ENCODE results near the gene PRELID1. TPM values are rescaled to one million over a fixed set of nuclear protein-coding genes. Genes with fewer than 3 reads are reported as not detected.
A peak's percentile ranks its signal among the peaks of the same experiment; 100 is the strongest.

The PRELID1 gene
- polyA plus RNA-seq, 6 donors from 2014 or later, result 162 to 227 (median 176) TPM

DNA sequence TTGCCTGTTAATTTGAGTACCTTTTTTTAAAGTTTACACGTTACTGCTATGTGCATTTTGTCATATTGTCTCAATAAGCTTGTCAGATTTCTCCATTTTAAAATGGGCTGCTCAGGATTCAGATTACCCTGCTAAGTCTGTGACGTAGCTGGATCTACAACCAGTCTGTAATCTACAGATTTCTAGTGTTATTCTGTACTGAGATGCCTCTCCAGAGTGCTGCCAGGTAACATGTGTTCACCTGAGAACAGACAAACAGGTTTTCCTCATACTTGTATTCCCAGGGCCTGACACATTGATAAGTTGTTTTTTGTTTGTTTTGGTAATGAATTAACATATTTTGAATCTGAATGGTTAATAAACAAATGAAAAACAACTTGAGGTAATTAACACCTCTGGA, 15.4 kb upstream of the PRELID1 start:
- H3K9me3 Mint-ChIP-seq, result no peaks in the 10 kb centered on the region
- no peaks in the 10 kb centered on the region for H3K27me3 Mint-ChIP-seq
- H3K36me3 Mint-ChIP-seq, result peaks cover 25 to 32% of the 10 kb centered on the region in 2 donors
- peaks cover 10 to 17% (median 15%) of the 10 kb centered on the region in 3 donors for H3K4me1 Mint-ChIP-seq
- ATAC-seq (ENCODE audit: low read depth in 2 of 2), result no peak
- no peak overlapping the region for H3K4me3 Mint-ChIP-seq
- DNase-seq, result no peak
- no peak overlapping the region for H3K27ac Mint-ChIP-seq

DNA sequence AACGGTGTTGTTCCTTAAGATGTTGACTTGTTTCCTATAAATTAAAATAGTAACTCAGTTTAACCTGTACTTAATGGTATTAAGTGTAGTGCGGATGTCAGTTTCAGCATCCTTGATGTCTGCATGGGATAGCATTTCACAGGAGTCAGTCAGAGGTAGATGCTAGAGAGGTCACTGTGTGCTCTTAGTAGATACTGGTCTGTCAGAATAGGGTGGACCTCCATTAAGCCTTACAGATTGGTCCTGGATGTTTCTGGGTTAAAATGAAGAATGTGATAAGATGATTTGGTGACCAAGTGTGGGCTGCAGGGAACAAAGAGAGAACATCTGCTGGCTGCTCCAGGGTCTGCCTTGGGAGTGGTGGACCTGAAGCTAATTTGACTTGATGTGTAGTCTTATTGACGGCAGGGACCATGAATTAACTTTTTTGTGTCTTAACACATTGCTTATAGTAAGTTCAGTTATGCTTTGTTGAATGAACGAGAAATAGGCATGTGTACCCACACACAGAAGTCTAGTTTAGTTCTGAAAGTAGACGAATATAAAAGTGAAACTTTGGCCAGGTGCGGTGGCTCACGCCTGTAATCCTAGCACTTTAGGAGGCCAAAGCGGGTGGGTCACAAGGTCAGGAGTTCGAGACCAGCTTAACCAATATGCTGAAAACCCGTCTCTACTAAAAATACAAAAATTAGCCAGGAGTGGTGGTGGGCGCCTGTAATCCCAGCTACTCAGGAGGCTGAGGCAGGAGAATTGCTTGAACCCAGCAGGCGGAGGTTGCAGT, 12.6 kb upstream of the PRELID1 start:
- H3K27ac Mint-ChIP-seq, result peak overlapping the region in 4 of 6 donors; percentile 57 to 70 (median 62)
- H3K4me3 Mint-ChIP-seq, result peak overlapping the region in 4 of 8 donors; percentile 2 to 35 (median 32)
- ATAC-seq (ENCODE audit: low read depth in 2 of 2), result peak; percentile 65 to 66

DNA sequence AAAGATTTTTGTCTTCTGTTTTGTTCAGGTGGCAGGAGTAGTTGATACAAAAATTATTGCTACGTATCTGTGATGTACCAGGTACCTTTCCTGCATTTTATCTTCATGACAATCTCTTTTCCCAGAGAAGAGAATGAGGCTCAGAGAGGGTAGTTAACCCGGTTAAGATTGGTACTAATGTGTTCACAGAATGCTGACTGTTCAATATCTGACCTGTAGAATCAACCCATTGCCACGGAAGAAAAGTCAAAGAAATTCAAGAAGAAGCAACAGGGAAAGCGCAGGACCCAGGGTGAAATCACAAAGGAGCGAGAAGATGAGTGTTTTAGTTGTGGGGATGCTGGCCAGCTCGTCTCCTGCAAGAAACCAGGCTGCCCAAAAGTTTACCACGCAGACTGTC, 11.9 kb upstream of the PRELID1 start:
- no peak for DNase-seq
- H3K9me3 Mint-ChIP-seq, result no peaks in the 10 kb centered on the region
- no peaks in the 10 kb centered on the region for H3K27me3 Mint-ChIP-seq
- H3K4me1 Mint-ChIP-seq, result peaks cover 26 to 33% (median 32%) of the 10 kb centered on the region in 3 donors
- H3K4me3 Mint-ChIP-seq, result no peak overlapping the region
- ATAC-seq (ENCODE audit: low read depth in 2 of 2), result no peak
- H3K36me3 Mint-ChIP-seq, result peaks cover 13 to 19% of the 10 kb centered on the region in 2 donors
- H3K27ac Mint-ChIP-seq, result peak overlapping the region in 3 of 6 donors; percentile 16 to 47 (median 23)

More for the DNA sequence above, 12.6 kb upstream of the PRELID1 start:
- DNase-seq, result no peak
- Mint-ChIP-seq H3K27me3 (no peaks in the 10 kb centered on the region), H3K36me3 (peaks cover 17 to 21% of the 10 kb centered on the region in 2 donors), H3K4me1 (peaks cover 19 to 25% (median 25%) of the 10 kb centered on the region in 3 donors), H3K9me3 (no peaks in the 10 kb centered on the region)

DNA sequence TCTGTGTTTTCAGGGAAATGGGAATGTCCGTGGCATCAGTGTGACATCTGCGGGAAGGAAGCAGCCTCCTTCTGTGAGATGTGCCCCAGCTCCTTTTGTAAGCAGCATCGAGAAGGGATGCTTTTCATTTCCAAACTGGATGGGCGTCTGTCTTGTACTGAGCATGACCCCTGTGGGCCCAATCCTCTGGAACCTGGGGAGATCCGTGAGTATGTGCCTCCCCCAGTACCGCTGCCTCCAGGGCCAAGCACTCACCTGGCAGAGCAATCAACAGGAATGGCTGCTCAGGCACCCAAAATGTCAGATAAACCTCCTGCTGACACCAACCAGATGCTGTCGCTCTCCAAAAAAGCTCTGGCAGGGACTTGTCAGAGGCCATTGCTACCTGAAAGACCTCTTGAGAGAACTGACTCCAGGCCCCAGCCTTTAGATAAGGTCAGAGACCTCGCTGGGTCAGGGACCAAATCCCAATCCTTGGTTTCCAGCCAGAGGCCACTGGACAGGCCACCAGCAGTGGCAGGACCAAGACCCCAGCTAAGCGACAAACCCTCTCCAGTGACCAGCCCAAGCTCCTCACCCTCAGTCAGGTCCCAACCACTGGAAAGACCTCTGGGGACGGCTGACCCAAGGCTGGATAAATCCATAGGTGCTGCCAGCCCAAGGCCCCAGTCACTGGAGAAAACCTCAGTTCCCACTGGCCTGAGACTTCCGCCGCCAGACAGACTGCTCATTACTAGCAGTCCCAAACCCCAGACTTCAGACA, 9.6 kb upstream of the PRELID1 start:
- Mint-ChIP-seq H3K9me3 (no peaks in the 10 kb centered on the region), H3K27ac (peak overlapping the region in 1 of 6 donors; percentile 79), H3K27me3 (no peaks in the 10 kb centered on the region), H3K4me1 (peaks cover 32 to 43% (median 42%) of the 10 kb centered on the region in 3 donors), H3K36me3 (peaks cover 8 to 15% of the 10 kb centered on the region in 2 donors), H3K4me3 (peak overlapping the region in 1 of 8 donors; percentile 76)
- ATAC-seq (ENCODE audit: low read depth in 2 of 2) (no peak), DNase-seq (no peak)

GRCh38 chr5:177294632-177295031, 9.0 kb upstream of the PRELID1 start:
- H3K27ac Mint-ChIP-seq, result peak overlapping the region in 3 of 6 donors; percentile 52 to 79 (median 56)
- H3K9me3 Mint-ChIP-seq, result no peaks in the 10 kb centered on the region
- no peaks in the 10 kb centered on the region for H3K27me3 Mint-ChIP-seq
- no peak for DNase-seq
- peaks cover 8 to 11% of the 10 kb centered on the region in 2 donors for H3K36me3 Mint-ChIP-seq
- H3K4me3 Mint-ChIP-seq, result peak overlapping the region in 3 of 8 donors; percentile 50 to 80 (median 76)
- H3K4me1 Mint-ChIP-seq, result peaks cover 30 to 50% (median 48%) of the 10 kb centered on the region in 3 donors
- ATAC-seq (ENCODE audit: low read depth in 2 of 2), result no peak

- H3K36me3 Mint-ChIP-seq, result peaks cover 8 to 14% of the 10 kb centered on the region in 2 donors
- H3K4me1 Mint-ChIP-seq, result peaks cover 40 to 58% (median 54%) of the 10 kb centered on the region in 3 donors
- peak overlapping the region in 6 of 8 donors; percentile 35 to 87 (median 70) for H3K4me3 Mint-ChIP-seq
- no peak for ATAC-seq (ENCODE audit: low read depth in 2 of 2)
- H3K9me3 Mint-ChIP-seq, result no peaks in the 10 kb centered on the region
- peak overlapping the region; percentile 49 to 94 (median 82) for H3K27ac Mint-ChIP-seq
- no peak for DNase-seq
- H3K27me3 Mint-ChIP-seq, result no peaks in the 10 kb centered on the region
These were observed 7.7 kb upstream of the PRELID1 start for GRCh38 chr5:177295924-177296323.

- Mint-ChIP-seq H3K9me3 (no peaks in the 10 kb centered on the region), H3K4me3 (peak overlapping the region; percentile 33 to 87 (median 65)), H3K27ac (peak overlapping the region in 5 of 6 donors; percentile 30 to 94 (median 84)), H3K27me3 (no peaks in the 10 kb centered on the region), H3K4me1 (peaks cover 40 to 60% (median 57%) of the 10 kb centered on the region in 3 donors), H3K36me3 (peaks cover 6 to 14% of the 10 kb centered on the region in 2 donors)
- ATAC-seq (ENCODE audit: low read depth in 2 of 2) (peak in 1 of 2 donors; percentile 18), DNase-seq (no peak)
These were observed 7.0 kb upstream of the PRELID1 start for GRCh38 chr5:177296581-177296980.

DNA sequence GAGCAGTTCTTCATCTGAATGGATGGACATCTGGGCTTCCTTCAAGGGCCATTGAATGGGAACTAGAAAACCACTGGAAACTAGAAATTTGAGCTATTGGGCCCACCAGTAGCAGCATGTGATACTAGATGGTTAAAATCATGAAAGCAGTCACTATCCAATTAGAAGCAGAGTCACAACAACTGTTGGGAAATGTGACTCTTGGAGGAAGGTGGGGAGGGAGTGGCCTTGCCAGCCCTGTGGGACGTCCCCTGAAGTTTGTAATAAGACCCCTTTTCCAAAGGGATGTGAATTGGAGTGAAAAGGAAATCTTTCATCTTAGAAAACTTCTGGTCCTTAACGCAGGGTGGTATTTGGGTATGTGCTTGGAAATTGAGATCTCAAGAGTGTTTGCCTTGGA, 5.7 kb upstream of the PRELID1 start:
- Mint-ChIP-seq H3K27ac (peak overlapping the region in 4 of 6 donors; percentile 19 to 88 (median 45)), H3K9me3 (no peaks in the 10 kb centered on the region), H3K4me1 (peaks cover 46 to 70% (median 67%) of the 10 kb centered on the region in 3 donors), H3K4me3 (peak overlapping the region in 1 of 8 donors; percentile 66), H3K27me3 (no peaks in the 10 kb centered on the region), H3K36me3 (peaks cover 0 to 6% of the 10 kb centered on the region in 2 donors)
- ATAC-seq (ENCODE audit: low read depth in 2 of 2) (no peak), DNase-seq (no peak)

DNA sequence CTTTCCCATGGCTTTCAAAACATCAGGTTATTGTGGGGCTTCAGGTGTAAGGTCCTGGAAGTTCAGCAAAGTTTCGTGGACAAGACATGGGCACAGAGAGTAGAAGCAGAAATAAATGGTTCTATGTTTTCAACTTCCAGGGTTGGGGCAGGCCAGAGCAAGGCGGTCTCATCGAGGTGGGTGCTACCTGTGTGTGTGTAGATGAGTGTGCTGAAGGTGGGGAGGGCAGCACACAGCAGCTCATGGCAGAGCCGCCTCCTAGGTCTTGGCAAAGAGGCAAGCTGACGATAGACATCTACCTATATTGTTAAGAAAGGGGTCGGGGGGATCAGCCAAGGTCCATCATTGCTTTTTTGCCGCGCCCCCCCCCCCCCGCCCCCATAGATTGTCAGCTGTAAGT, 3.9 kb upstream of the PRELID1 start:
- Mint-ChIP-seq H3K36me3 (peaks cover 0 to 3% of the 10 kb centered on the region in 2 donors), H3K27ac (peak overlapping the region; percentile 88 to 99 (median 98)), H3K4me3 (peak overlapping the region; percentile 32 to 97 (median 65)), H3K4me1 (peaks cover 54 to 81% (median 81%) of the 10 kb centered on the region in 3 donors), H3K9me3 (no peaks in the 10 kb centered on the region), H3K27me3 (no peaks in the 10 kb centered on the region)
- ATAC-seq (ENCODE audit: low read depth in 2 of 2) (no peak), DNase-seq (no peak)

GRCh38 chr5:177300236-177300880, 3.2 kb upstream of the PRELID1 start:
- Mint-ChIP-seq H3K27ac (peak overlapping the region; percentile 88 to 99 (median 98)), H3K27me3 (no peaks in the 10 kb centered on the region), H3K4me3 (peak overlapping the region; percentile 75 to 97 (median 88)), H3K36me3 (peaks cover 0 to 3% of the 10 kb centered on the region in 2 donors), H3K4me1 (peaks cover 55 to 86% (median 83%) of the 10 kb centered on the region in 3 donors), H3K9me3 (no peaks in the 10 kb centered on the region)
- peak; percentile 87 for DNase-seq
- ATAC-seq (ENCODE audit: low read depth in 2 of 2), result peak; percentile 76 to 80

DNA sequence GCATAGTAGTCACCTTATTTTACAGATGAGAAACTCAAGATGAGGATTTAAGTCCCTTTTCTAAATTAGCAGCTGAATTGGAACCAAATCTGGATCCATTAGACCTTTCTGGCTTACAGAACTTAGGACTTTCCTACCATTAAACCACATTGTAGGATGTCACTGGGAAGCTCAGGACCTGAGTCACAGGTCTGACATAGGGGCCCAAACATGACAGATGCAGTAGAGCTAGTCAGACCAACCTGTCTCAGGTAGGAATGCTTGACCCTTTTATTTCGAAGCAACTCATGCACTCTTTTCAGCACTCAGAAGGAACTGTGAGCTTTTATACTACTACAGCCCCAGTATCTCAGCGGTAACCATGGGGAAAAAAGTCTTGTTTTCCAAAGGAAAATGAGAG, 2.6 kb upstream of the PRELID1 start:
- Mint-ChIP-seq H3K36me3 (peaks cover 0 to 3% of the 10 kb centered on the region in 2 donors), H3K4me1 (peaks cover 50 to 85% (median 83%) of the 10 kb centered on the region in 3 donors), H3K27ac (peak overlapping the region; percentile 88 to 99 (median 98)), H3K27me3 (no peaks in the 10 kb centered on the region), H3K9me3 (no peaks in the 10 kb centered on the region), H3K4me3 (peak overlapping the region; percentile 47 to 97 (median 86))
- ATAC-seq (ENCODE audit: low read depth in 2 of 2), result no peak
- no peak for DNase-seq

GRCh38 chr5:177301503-177302165, 2.0 kb upstream of the PRELID1 start:
- ATAC-seq (ENCODE audit: low read depth in 2 of 2), result no peak
- peaks cover 0 to 5% of the 10 kb centered on the region in 2 donors for H3K36me3 Mint-ChIP-seq
- no peaks in the 10 kb centered on the region for H3K27me3 Mint-ChIP-seq
- H3K4me1 Mint-ChIP-seq, result peaks cover 46 to 81% (median 80%) of the 10 kb centered on the region in 3 donors
- H3K27ac Mint-ChIP-seq, result peak overlapping the region in 5 of 6 donors; percentile 38 to 99 (median 81)
- peak overlapping the region; percentile 90 to 97 (median 94) for H3K4me3 Mint-ChIP-seq
- no peak for DNase-seq
- no peaks in the 10 kb centered on the region for H3K9me3 Mint-ChIP-seq

Data from naive B cell (primary cell).